HG02852 (cell line): ENCODE results near the gene LIPM.
A peak's percentile ranks its signal among the peaks of the same experiment; 100 is the strongest.

Experiments
- ATAC-seq: cut with Tn5 transposase; IDR thresholded peaks from one replicate; pipeline ENCODE4 v1.9.1; 2021; ENCODE audit warnings: mild to moderate bottlenecking, moderate library complexity; ENCODE audit not compliant: unreplicated experiment

The LIPM gene

GRCh38 chr10:88802523-88803285, at the start of gene LIPM:
LIPM (plus strand) TSS chr10:88802730; CDS start chr10:88802897, 167 bp downstream.
- no peak for ATAC-seq

- ATAC-seq = no peak
Measured at GRCh38 chr10:88754287-88754686, 48.2 kb upstream of the LIPM start.

- ATAC-seq = peak; percentile 77
Measured at GRCh38 chr10:88755753-88756152, 46.8 kb upstream of the LIPM start.

GRCh38 chr10:88756660-88757059, 45.9 kb upstream of the LIPM start:
- ATAC-seq = no peak

- ATAC-seq = no peak
Measured at GRCh38 chr10:88759366-88760101, 43.0 kb upstream of the LIPM start, which contains the start of gene LIPN. LIPN (plus strand) TSS chr10:88760020; CDS start chr10:88761406, 1,386 bp downstream.

- ATAC-seq = no peak
Measured at GRCh38 chr10:88762906-88763305, 39.6 kb upstream of the LIPM start.

GRCh38 chr10:88763441-88763840, 39.1 kb upstream of the LIPM start:
- no peak for ATAC-seq

- no peak for ATAC-seq
Measured at GRCh38 chr10:88764110-88764509, 38.4 kb upstream of the LIPM start.

- no peak for ATAC-seq
Measured at GRCh38 chr10:88765816-88766215, 36.7 kb upstream of the LIPM start.

GRCh38 chr10:88769384-88769783, 33.1 kb upstream of the LIPM start:
- no peak for ATAC-seq

GRCh38 chr10:88781206-88781605, 21.3 kb upstream of the LIPM start:
- ATAC-seq = no peak

- no peak for ATAC-seq
Measured at GRCh38 chr10:88782222-88782621, 20.3 kb upstream of the LIPM start.

- ATAC-seq = no peak
Measured at GRCh38 chr10:88783724-88784123, 18.8 kb upstream of the LIPM start.

- no peak for ATAC-seq
Measured at GRCh38 chr10:88786032-88786770, 16.3 kb upstream of the LIPM start.

- ATAC-seq = no peak
Measured at GRCh38 chr10:88787463-88787862, 15.1 kb upstream of the LIPM start.

GRCh38 chr10:88788924-88789323, 13.6 kb upstream of the LIPM start:
- no peak for ATAC-seq

GRCh38 chr10:88791924-88792323, 10.6 kb upstream of the LIPM start:
- no peak for ATAC-seq

GRCh38 chr10:88792661-88793060, 9.9 kb upstream of the LIPM start:
- no peak for ATAC-seq

GRCh38 chr10:88793712-88794299, 8.7 kb upstream of the LIPM start:
- ATAC-seq = no peak

- no peak for ATAC-seq
Measured at GRCh38 chr10:88794731-88795130, 7.8 kb upstream of the LIPM start.
